Esophagus squamous epithelium (tissue), 5 donors: ENCODE results near the gene AXL. TPM values are rescaled to one million over a fixed set of nuclear protein-coding genes. Genes with fewer than 3 reads are reported as not detected.
"Not testable (repeated sequence)": the region's sequence is repeated elsewhere in the genome, so short reads cannot be mapped to it uniquely, and the experiment has no call there.

Source experiments
- DNase-seq: peaks from one replicate; lab custom pipeline; 2025; lab: John Stamatoyannopoulos, UW
- H3K27ac ChIP-seq, 4 donors: fragments of 200-600 bp; sonication (generic); one replicate each; pipeline ENCODE4 v1.5.1; 2016 to 2019; ENCODE audit warnings: mild to moderate bottlenecking in 1 of 4
- H3K27me3 ChIP-seq, 4 donors: fragments of 200-600 bp; sonication (generic); 1 replicate in 3 of 4; 2 replicates in 1 of 4; pipeline versions ENCODE4 v1.5.1 to v1.6.0; 2017 to 2021; ENCODE audit warnings: antibody characterized with exemption in 1 of 4
- H3K36me3 ChIP-seq, 3 donors: fragments of 200-600 bp; sonication (generic); one replicate each; pipeline ENCODE4 v1.5.1; 2016 to 2019
- H3K4me1 ChIP-seq, 3 donors: fragments of 200-600 bp; sonication (generic); one replicate each; pipeline ENCODE4 v1.5.1; 2017 to 2019
- H3K4me3 ChIP-seq, 4 donors: fragments of 200-600 bp; sonication (generic); 1 replicate in 3 of 4; 2 replicates in 1 of 4; pipeline ENCODE4 v1.5.1; 2016 to 2019; ENCODE audit warnings: mild to moderate bottlenecking in 2 of 4, moderate library complexity in 1 of 4
- H3K9me3 ChIP-seq, 3 donors: fragments of 200-600 bp; sonication (generic); one replicate each; pipeline ENCODE4 v1.5.1; 2016 to 2019
- POLR2A ChIP-seq, 4 donors: fragments of 450-650 bp; IDR thresholded peaks; one replicate each; pipeline ENCODE4 v1.6.1; 2017; ENCODE audit warnings: antibody characterized with exemption in 4 of 4, mild to moderate bottlenecking in 4 of 4, moderate library complexity in 3 of 4
- WGBS, 2 donors: methylation state at CpG; one replicate each; pipeline ENCODE4 v1.1.5; 2018; 5-methylcytosine and 5-hydroxymethylcytosine counted together
- intact Hi-C: fragments of 100-400 bp; cut with DNase I; formaldehyde crosslinking; loops from one replicate; pipeline ENCODE4 v1.15.0; 2022
- total RNA-seq, 4 donors: library from RNA; depleted of rRNA; stranded (reverse); fragments of >200 nt; gene quantifications; one replicate each; pipeline ENCODE4 v1.1.0, GENCODE V29; 2016
- TF ChIP-seq, protein P1 (sequence below), 6 experiments: fragments of 450-650 bp in 4 of 6; fragments of 200-600 bp in 2 of 6; sonication (generic) in 2 of 6; IDR thresholded peaks; one replicate each; pipeline ENCODE4 v1.5.1; 2016 to 2019; ENCODE audit warnings: antibody characterized with exemption in 6 of 6, mild to moderate bottlenecking in 4 of 6, moderate library complexity in 4 of 6
- donor health status: DM: yes; HTN: yes; CAD: no.

AXL gene
- 10 to 100 TPM in 2 of 4 donors, 1 to 10 TPM in 2; 5.3 to 40.2 (median 17.3) TPM for total RNA-seq

DNA sequence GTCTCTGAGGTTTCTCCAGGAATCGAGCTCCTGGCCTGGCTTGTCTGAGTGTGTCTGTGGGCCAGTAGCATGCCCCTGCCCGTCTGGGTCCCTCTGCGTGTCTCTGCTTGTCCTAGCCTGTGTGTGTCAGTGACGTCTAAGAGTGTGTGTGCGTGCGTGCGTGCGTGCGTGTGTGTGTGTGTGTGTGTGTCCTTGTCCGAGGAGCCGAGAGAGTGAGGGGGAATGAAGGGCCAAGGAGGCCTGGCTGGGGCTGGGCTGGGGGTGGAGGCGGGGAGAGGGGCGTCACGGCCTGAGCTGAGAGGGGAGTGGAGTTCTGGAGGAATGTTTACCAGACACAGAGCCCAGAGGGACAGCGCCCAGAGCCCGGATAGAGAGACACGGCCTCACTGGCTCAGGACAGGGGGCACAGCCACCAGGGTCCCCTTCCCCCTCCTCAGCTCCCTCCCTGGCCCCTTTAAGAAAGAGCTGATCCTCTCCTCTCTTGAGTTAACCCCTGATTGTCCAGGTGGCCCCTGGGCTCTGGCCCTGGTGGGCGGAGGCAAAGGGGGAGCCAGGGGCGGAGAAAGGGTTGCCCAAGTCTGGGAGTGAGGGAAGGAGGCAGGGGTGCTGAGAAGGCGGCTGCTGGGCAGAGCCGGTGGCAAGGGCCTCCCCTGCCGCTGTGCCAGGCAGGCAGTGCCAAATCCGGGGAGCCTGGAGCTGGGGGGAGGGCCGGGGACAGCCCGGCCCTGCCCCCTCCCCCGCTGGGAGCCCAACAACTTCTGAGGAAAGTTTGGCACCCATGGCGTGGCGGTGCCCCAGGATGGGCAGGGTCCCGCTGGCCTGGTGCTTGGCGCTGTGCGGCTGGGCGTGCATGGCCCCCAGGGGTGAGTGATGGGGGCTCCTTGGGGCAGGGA, at the start of gene AXL:
AXL (plus strand) TSS at position 609 of the 893 bp plus-strand sequence; CDS start at position 779, 170 bp downstream.
- H3K4me3 ChIP-seq: peak within 1 kb of the TSS; percentile 35 to 65 (median 60)
- 1 to 12% methylated on average over 5 to 13 of the region's 32 CpGs for WGBS, 2 donors
- intact Hi-C loops: no loop called here
- no peaks in the 10 kb centered on the region for H3K9me3 ChIP-seq
- TF ChIP-seq, protein P1, sequence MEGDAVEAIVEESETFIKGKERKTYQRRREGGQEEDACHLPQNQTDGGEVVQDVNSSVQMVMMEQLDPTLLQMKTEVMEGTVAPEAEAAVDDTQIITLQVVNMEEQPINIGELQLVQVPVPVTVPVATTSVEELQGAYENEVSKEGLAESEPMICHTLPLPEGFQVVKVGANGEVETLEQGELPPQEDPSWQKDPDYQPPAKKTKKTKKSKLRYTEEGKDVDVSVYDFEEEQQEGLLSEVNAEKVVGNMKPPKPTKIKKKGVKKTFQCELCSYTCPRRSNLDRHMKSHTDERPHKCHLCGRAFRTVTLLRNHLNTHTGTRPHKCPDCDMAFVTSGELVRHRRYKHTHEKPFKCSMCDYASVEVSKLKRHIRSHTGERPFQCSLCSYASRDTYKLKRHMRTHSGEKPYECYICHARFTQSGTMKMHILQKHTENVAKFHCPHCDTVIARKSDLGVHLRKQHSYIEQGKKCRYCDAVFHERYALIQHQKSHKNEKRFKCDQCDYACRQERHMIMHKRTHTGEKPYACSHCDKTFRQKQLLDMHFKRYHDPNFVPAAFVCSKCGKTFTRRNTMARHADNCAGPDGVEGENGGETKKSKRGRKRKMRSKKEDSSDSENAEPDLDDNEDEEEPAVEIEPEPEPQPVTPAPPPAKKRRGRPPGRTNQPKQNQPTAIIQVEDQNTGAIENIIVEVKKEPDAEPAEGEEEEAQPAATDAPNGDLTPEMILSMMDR (IDR thresholded peaks at IDR 0.05): no peak
- peak in 2 of 4 donors; percentile 51 to 53 for TF ChIP-seq POLR2A (IDR thresholded peaks at IDR 0.05)
- peaks cover 0 to 17% (median 0%) of the 10 kb centered on the region in 4 donors for H3K27me3 ChIP-seq
- H3K4me1 ChIP-seq: peaks cover 9 to 60% (median 18%) of the 10 kb centered on the region in 3 donors
- H3K27ac ChIP-seq: peak within 1 kb of the TSS; percentile 78 to 93 (median 88)
- peaks cover 0 to 13% (median 0%) of the 10 kb centered on the region in 3 donors for H3K36me3 ChIP-seq
- no peak for DNase-seq

- no peak for DNase-seq
- no peaks in the 10 kb centered on the region for H3K36me3 ChIP-seq
- no peak for TF ChIP-seq POLR2A (IDR thresholded peaks at IDR 0.05)
- TF ChIP-seq, protein P1 (IDR thresholded peaks at IDR 0.05): no peak
- H3K4me3 ChIP-seq: no peak overlapping the region
- intact Hi-C loops: no loop called here
- 59 to 66% methylated on average over 4 to 5 of the region's 6 CpGs for WGBS, 2 donors
- no peaks in the 10 kb centered on the region for H3K27me3 ChIP-seq
- peaks cover 0 to 28% (median 17%) of the 10 kb centered on the region in 3 donors for H3K4me1 ChIP-seq
- H3K9me3 ChIP-seq: no peaks in the 10 kb centered on the region
- H3K27ac ChIP-seq: no peak overlapping the region
These were observed 46.5 kb upstream of the AXL start for GRCh38 chr19:41172297-41173164.

GRCh38 chr19:41174297-41174928, 44.6 kb upstream of the AXL start:
- peak overlapping the region in 3 of 4 donors; percentile 70 to 77 (median 73) for H3K27ac ChIP-seq
- H3K4me3 ChIP-seq: no peak overlapping the region
- H3K36me3 ChIP-seq: no peaks in the 10 kb centered on the region
- intact Hi-C loops: no loop called here
- no peak for DNase-seq
- H3K9me3 ChIP-seq: no peaks in the 10 kb centered on the region
- 49 to 58% methylated on average over 13 to 15 of the region's 15 CpGs for WGBS, 2 donors
- no peaks in the 10 kb centered on the region for H3K27me3 ChIP-seq
- TF ChIP-seq POLR2A (IDR thresholded peaks at IDR 0.05): no peak
- TF ChIP-seq, protein P1 (IDR thresholded peaks at IDR 0.05): no peak
- H3K4me1 ChIP-seq: peaks cover 0 to 28% (median 17%) of the 10 kb centered on the region in 3 donors

DNA sequence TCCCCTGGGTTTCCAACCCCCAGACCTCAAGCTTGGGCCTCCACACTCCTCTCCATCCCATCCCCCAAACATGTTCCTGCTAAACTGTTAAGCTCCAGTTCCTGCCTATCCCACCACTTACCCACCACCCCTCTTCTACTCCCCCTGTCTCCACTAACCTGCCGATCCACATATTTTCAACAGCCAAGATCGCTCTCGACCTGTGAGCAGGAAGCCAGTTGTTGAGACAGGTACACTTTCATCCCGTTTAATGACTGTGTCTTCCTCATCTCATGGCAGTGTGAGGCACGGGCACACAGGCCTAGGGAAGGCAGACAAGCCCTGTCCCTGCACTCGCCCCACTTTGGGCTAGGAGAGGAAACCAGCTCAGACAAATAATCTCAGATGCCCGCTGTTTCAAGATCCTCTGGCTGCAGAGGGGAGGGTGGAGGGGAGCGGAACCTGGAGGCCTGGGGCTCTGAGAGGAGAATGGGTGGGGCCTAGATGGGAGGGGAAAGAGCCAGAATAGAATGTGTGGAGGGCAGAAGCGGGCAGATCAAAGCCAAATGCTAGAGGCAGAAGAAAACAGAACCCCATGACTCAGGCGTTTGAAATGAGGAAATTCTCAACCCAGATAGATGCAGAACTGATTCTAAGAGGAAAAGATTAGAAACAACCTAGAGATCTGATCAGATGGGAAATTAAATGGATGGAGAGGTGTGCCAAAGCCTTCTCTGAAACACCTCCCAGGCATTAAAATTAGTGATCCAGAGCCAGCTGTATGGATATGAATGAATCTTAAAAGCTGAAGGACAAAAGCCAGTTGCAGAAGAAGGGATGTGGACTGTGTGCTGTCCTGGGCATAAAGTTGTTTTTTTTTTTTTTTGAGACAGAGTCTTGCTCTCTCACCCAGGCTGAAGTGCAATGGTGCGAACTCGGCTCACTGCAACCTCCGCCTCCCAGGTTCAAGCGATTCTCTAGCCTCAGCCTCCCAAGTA, 42.9 kb upstream of the AXL start:
- no peaks in the 10 kb centered on the region for H3K27me3 ChIP-seq
- no peak for DNase-seq
- no peak for TF ChIP-seq POLR2A (IDR thresholded peaks at IDR 0.05)
- TF ChIP-seq, protein P1 (IDR thresholded peaks at IDR 0.05): no peak
- intact Hi-C loops: no loop called here
- H3K27ac ChIP-seq: peak overlapping the region; percentile 58 to 77 (median 72)
- H3K4me3 ChIP-seq: peak overlapping the region in 1 of 4 donors; percentile 27
- no peaks in the 10 kb centered on the region for H3K36me3 ChIP-seq
- H3K4me1 ChIP-seq: peaks cover 0 to 28% (median 17%) of the 10 kb centered on the region in 3 donors
- WGBS, 2 donors: 17 to 23% methylated on average over 14 of the region's 14 CpGs
- no peaks in the 10 kb centered on the region for H3K9me3 ChIP-seq

GRCh38 chr19:41180173-41180572, 38.9 kb upstream of the AXL start:
- H3K4me3 ChIP-seq, H3K36me3 ChIP-seq, H3K27me3 ChIP-seq, DNase-seq, H3K9me3 ChIP-seq, H3K27ac ChIP-seq, intact Hi-C loops: not testable (repeated sequence)
- H3K4me1 ChIP-seq: peaks cover 0 to 22% (median 16%) of the 10 kb centered on the region in 3 donors
- WGBS, 2 donors: no CpG with 5 or more reads among the region's 34 CpGs
